CD4-positive, alpha-beta T cell treated with Interleukin-12 subunit alpha and Interleukin-12 subunit beta, for 1 hour (primary cell): ENCODE data around the gene ASIP.
"Not testable (repeated sequence)": the region's sequence is repeated elsewhere in the genome, so short reads cannot be mapped to it uniquely, and the experiment has no call there.

Experiments used
- DNase-seq: peaks from one replicate; pipeline ENCODE4 v3.0.0-alpha.2; 2020

The ASIP gene

DNA sequence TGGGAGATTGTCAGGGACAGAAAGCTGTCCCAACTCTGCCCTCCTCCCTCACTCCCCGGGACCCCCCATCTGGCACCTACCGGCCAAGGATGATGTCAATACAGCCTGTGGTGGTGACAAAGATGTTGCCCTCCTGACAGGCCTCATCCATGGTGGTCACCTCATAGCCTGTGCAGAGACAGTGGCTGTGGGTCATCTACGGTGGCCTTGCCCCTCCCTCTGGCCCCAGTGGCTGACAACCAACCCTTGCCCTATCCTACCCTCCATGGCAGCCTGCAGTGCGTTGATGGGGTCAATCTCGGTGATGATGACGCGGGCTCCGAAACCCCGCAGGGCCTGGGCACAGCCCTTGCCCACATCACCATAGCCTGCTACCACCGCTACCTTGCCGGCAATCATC is 49.2 kb downstream of the ASIP start:
- DNase-seq, result no peak

DNA sequence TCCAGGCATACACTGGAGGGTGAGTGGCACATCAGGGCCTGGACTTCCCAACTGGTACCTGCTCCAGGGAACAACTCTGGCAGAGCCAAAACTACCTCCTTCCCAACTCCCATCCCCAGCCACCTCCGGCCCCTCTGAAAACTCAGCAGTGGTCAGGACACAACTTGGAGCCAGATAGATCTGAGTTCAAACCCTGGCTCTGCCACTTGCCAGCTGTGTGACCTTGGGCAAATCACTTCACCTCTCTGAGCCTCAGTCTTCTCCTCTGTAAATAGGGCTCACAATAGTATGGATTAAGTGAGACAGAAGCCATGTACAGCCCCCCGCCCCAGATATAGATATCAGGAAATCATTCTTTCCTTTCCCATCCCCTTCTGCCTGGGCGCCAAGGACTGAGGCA is 51.3 kb downstream of the ASIP start:
- DNase-seq, result no peak

DNA sequence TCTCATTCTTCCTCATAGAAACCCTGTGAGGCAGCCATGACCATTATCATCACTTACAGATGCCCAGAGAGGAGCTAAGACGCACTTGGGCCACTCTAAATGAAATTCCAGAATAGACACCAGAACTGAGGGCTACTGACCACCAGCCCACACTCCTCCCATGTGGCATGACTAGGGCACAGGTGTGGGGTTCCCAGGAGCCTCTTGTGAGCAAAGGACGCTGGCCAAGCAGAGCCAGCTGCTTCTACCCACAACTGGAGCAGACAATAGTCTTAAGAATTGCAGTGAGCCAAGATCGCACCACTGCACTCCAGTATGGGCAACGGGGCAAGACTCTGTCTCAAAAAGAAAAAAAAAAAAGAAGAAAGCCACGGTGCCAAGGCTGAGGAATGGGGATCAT is 51.9 kb downstream of the ASIP start:
- DNase-seq, result no peak

DNA sequence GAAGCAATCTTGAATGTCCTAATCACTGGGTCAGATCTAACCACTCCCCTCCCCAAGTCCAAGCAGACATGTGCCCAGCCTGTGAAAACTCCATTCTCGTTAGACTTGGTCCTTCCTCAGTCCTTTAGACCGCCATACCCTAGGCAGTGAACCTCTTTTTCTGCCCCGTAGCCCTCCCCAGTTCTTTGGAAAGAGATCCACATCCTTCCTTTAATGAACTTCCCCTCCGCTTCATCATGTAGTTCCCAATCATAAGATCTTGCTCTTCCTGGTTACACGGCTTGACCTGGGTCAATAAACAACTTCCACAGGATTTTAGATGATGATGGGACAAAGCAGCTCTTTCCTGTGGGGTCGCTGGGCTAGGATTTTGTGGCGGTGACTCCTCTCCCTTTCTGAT is 52.4 kb downstream of the ASIP start:
- DNase-seq, result no peak

DNA sequence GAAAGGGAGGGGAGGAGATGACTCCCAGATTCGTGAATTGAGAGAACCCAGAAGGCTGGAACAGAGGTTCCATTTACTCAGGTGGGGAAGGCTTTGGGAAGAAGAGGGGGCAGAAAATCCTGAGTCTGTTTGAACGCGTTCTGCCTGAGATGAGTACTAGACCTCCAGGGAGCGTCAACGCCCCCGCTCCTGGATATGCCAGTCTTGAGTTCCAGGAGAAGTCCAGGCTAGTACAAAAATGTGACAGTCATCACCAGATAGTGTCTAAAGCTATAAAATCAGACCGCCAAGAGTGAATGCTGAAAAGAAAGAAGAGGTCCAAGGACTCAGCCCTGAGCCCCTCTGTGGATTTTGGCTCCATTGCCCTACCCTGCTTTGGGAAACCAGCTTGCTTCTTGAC is 53.3 kb downstream of the ASIP start:
- no peak for DNase-seq

DNA sequence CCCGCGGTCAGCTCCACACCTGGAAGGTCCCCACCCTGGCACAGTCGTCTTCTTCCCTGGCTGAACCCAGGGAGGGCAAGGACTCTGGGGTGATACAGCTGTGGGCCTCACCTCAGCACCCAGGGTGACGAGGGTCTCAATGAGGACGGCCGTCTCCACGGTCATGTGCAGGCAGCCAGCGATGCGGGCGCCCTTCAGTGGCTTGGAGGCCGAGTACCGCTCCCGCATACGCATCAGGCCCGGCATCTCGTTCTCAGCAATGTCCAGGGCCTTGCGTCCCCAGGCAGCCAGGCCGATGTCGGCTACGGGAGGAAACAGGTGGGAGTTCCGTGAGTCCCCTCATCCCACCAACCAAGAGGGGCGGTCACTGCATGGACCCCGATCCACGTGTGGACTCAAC is 54.1 kb downstream of the ASIP start:
- no peak for DNase-seq

DNA sequence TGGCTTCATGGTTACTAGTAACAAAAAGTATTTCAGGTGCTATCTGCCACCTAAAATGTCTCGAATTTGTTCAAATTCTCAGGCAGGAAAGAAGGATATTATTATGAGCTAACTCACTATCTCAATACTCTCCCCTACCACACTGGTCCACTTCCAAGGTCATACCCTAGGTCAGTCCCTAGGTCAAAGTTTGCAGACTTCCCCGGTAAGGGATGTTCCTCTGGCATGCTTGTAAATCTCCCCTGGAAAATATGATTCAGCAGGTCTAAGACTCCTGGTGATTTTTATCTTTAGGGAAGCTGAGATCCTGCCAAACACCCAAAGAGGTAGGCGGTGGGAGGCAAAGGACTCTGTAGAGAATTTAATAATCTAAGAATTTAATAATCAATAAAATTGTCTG is 55.2 kb downstream of the ASIP start:
- no peak for DNase-seq

DNA sequence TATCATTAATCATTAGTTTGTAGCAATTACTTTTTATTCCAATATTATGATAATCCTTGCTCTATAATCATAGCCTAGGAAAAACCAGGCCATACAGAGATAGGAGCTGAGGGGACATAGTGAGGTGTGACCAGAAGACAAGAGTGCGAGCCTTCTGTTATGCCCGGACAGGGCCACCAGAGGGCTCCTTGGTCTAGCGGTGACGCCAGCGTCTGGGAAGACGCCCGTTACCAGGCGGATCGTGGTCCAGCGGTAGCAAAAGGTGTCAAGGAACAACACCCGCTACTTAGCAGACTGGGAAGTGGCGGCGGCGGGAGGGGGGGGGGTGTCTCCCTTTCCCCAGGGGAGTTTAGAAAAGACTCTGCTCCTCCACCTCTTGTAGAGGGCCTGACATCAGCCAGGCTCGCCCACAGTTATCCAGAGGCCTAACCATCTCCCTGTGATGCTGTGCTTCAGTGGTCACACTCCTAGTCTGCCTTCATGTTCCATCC is 57.1 kb downstream of the ASIP start:
- DNase-seq, result not testable (repeated sequence)

DNA sequence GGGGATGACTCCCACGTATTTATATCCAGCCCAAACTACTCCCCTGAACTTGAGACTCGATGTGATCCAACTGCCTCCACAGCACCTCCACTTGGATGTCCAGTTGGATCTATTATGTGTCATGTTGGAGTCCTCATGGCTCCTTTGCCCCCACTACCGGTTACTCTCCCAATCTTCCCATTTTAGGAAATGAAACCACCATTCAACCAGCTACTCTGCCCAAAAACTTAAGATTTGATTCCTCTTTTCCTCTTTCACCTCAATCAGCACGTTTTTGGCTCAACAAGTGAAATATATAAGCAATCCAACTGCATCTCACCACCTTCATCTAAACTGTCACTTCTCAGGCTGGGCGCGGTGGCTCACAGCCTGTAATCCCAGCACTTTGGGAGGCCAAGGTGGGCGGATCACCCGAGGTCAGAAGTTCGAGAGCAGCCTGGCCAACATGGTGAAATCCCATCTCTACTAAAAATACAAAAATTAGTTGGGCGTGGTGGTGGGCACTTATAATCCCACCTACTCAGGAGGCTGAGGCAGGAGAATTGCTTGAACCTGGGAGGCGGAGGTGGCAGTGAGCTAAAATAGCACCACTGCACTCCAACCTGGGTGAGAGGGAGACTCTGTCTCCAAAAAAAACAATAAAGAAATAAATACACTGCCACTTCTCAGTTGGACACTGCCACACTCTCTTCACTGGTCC is 58.5 kb downstream of the ASIP start:
- DNase-seq, result no peak

DNA sequence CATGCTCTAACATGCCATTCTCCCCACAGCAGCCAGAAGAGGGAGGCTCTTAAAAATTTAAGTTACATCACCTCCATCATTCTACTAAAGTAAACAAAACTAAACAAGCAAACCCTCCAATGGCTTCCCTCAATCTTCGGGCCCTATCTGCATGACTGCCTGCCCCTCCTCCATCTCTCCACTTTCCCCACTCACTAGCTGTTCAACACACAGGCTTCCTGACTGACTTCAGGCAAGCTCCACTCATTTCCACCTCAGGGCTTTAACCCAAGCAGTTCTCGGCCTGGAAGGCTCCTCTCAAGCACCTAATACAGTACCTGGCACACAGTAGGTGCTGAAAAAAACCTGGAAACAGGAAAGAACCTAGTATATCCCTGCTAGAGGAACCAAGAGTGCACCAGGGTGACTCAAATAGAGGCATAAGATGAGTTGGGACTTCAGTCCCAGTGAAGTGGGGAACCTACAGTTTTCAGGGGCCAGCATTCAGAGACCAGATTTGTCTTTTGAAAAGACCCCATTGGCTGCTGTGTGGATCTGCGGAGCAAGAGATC is 59.1 kb downstream of the ASIP start:
- DNase-seq, result no peak

DNA sequence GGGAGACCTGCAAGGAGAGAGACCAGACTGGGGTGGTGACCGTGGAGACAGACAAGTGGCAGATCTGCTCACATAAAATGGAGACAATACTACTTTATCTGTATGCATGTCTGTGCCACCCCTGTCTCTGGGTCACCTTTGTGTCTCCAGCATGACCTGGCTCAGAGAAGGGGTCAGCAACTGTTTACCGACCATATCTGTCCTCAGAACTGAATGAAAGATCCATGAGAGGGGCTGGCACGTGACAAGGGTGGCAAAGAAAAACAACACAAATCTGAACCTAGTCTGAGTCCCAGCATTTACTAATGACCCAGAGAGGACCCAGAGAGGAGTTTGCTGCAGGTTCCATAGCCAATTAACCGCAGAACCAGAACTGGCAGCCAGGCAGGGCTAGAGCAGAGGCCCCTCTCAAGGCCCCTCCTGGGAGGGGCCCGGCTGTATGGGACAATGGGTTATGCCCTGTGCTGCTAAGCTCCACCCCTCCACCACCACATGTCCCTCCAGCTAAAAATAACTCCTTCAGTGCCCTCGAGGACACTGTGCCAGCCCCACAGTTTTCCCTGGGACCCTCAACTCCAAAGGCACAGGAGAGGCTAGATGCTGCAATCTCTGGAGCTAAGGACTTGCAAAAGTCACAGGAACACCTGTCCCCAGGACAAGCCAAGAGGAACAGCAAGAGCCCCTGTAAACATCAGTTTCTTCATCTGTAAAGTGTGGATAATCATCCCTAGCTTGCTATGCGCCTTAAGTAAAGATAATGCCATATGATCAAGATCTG is 59.8 kb downstream of the ASIP start:
- DNase-seq, result no peak

DNA sequence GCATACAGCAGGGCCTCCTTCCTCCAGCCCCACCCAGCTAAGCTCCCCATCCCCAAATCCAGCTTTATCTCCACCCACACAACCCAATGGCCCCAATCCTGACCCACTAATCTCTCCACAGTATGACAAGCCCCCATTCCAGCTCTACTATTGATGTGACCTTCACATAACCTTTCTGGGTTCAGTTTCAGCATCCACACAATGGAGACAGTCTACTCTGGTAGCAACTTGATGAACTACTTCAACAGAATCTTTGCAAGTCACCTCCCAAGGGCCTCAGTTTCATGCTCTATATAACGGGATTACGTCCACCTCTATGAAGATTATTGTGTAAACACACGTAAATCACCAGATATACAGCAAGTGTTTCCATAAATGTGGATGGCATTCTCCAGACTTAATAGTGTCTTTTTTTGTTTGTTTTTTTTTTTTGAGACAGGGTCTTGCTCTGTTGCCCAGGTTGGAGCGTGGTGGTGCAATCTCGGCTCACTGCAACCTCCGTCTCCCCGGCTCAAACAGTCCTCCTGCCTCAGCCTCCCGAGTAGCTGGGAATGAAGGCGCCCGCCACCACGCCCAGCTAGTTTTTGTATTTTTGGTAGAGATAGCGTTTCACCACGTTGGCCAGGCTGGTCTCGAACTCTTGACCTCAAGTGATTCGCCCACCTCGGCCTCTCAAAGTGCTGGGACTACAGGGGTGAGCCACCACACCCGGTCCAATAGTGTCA is 60.5 kb downstream of the ASIP start:
- no peak for DNase-seq

DNA sequence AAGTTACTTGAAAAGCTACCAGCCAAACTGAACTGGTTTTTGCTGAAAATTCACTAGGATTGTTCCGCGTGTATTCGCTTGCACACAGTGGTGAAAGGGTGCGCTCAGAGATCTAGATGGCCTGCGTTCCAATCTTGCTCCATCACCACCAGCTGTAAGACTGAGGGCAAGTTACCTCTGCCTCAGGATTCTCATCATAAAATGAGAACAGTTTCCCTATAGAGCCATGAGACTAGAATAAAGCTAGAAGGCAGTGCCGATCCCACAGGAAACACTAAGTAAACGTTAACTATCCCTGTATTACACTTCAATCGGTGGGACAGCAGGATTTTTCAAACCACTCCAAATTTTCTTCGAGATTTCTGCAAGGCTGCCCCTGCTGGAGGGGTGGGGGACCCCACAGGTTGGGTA is 61.1 kb downstream of the ASIP start:
- DNase-seq, result no peak

DNA sequence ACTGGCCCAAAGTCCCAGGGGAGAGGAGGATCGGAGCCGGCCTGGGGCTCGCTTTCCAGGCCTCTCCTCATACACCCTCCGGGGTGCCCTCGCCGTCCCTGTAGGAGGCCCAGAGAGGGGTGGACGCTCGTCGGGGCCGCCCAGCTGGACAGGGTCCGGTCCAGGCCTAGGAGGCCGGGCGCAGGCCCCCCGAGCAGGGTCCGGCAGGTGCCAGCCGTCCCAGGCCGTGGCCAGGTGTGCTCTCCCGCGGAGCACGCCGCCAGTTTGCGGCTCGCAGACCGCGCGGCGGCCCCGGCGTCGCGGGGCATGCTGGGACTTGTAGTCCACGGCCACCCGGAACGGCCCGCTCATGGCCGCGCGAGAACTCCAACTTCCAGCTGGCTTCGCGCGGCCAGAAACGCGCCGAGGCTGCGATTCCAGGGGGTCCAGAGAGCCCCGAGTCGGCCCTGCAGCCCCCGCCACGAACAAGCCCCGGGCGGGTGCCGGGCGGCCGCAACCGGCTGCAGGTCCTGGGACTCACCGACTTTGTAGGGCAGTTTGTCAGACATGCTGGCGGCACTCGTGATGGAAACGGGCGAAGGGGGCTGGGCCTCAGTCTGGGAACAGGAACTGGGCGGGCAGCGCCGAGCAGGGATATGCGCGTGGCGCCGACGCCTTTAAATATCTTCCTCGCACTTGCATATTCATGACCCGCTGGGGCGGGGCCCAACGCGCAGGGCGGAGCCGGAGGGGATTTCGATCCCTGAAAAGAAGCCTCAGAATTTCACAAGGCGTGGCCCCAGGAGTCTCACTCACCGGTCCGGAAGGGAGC is 61.7 kb downstream of the ASIP start, which contains the start of gene AHCY:
TSS of gene AHCY (minus strand) at position 633 of the 811 bp plus-strand sequence. CDS start at position 548, 85 bp downstream.
- peak; percentile 91 for DNase-seq

DNA sequence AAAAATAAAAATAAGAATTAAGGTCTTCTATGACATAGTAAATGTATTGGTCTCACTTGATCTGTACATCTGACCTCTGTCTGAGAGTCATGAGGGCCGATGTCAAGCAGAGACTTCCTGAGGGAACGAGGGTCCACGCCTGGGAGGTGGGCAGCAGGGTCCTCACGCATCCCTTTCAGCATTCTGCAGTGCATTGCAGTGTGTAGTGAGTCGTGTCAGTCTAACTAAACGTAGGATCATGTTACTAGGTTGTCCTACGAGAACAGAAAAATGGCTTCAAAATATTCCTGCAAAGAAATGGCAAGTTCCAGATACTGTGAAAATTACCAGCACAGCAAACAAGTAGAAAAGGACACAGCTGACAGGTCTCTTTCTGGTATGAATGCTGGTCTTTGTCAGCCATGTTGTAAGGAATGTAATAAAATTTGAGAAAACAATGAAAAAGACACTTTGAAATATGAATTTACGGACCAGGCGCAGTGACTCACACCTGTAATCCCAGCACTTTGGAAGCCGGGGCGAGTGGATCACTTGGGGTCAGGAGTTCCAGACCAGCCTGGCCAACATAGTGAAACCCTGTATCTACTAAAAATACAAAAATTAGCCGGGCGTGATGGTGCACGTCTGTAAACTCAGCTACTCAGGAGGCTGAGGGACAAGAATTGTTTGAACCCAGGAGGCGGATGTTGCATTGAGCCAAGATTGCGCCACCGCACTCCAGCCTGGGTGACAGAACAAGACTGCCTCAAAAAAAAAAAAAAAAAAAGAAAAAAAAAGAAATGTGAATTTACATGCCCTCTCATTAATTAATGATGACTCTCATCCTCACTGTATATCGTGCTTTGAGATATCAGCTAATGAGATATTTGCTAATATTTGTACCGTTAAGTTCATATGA is 64.4 kb downstream of the ASIP start:
- no peak for DNase-seq

DNA sequence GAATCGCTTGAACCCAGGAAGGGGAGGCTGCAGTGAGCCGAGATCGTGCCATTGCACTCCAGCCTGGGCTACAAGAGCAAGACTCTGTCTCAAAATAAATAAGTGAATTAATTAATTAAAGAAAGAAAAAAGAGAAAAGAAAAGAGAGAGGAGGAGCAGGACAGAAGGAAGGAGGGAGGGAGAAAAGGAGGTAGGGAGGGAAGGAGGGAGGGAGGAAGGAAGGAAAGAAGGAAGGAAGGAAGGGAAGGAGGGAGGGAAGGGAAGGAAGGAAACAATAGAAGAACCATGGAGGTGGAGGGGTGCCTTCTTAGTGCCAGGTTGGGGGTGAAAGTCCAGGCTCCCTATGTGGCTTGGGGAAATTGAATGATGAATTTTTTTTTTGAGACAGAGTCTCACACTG is 68.5 kb downstream of the ASIP start:
- DNase-seq, result no peak

DNA sequence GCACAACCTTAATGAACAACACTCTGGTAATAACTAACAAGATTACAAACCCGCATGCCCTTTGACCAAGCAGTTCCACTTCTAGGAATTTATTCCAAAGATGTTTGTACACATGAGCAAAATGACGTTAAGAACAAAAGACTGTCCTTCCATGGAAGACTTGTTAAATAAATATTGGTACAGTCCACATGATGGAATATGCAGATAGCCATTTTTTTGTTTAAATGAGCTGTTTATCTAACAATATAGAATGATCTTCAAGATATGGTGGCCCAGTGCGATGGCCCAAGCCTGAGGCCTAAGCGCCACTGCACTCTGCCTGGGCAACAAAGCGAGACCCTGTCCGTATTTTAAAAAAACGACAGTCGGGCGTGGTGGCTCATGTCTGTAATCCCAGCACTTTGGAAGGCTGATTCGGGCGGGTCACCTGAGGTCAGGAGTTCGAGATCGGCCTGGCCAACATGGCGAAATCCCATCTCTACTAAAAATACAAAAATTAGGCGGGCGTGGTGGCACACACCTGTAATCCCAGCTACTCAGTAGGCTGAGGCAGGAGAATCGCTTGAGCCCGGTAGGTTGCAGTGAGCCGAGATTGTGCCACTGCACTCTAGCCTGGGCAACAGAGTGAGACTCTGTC is 69.4 kb downstream of the ASIP start:
- no peak for DNase-seq

DNA sequence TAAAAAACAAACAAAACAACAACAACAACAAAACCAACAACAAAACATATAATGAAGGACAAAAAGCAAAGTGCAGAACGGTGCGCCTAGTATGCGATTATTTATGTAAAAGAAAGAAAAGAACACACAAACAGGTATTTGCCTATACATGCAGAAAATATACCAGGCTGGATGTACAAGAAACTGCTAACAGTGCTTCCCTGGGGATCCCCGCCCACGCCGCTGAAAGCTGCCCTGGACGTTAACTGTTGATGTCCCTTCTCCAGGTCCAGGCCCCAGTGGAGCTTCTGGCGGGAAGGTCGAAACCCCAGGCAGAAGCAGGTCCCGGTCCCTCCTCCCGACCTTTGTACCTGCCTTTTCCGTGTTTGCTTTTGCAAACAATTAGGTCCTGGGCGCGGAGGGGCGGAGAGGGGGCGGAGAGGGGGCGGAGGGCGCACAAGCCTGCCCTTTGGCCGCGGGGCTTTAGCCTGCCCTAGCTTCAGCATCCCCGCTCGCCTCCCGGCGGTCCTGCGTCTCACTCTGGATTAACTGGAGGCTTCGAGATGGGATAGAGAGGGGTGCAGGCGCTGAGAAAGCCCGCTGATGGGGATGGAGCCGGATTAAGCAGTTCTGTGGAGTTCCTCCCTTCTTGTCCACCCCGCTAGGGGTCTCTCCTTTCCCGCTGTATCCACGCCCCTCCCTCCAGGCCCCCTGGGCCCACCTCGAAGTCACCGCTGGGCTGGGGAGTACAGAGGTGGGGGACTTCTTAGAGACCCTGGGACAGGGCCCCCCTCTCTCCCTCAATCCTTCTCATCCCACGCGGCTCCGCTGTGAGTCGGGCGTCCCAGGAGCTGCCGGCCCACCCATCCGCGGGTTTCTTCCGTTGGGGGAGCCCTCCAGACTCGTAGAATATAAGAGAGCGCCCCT is 70.1 kb downstream of the ASIP start:
- no peak for DNase-seq

DNA sequence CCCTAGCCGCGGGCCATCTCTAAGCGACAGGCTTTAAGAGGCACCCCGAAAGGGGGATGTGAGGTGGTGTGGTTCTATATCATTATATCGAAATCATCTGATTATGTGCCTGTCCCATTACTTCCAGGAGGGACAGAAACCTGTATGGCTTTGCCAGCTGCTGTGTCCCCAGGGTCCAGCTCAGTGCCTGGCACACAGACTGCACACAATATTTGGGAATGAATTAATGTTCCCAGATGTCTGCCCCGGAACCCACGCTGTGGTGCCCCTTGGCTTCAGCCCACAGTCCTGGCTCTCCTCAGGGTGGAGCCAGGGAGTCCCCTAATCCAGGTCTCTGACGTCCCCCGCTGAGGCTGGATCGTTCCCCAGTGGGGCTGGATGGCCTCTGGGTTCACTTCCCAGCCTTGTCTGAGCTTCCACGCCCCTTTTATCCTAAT is 70.8 kb downstream of the ASIP start:
- no peak for DNase-seq
